GM18507 (cell line): ENCODE data around the gene ZNF365.
"Not testable (repeated sequence)": the region's sequence is repeated elsewhere in the genome, so short reads cannot be mapped to it uniquely, and the experiment has no call there.

Experiments used
- DNase-seq: peaks from one replicate; pipeline ENCODE4 v3.0.0; 2011; ENCODE audit warnings: low read depth; ENCODE audit not compliant: insufficient read length; ENCODE audit errors: extremely low spot score
- FAIRE-seq: peaks from 2 replicates; lab custom pipeline; 2011; peaks lifted over from hg19 to GRCh38; lab: Jason Lieb, UNC

Gene ZNF365

DNA sequence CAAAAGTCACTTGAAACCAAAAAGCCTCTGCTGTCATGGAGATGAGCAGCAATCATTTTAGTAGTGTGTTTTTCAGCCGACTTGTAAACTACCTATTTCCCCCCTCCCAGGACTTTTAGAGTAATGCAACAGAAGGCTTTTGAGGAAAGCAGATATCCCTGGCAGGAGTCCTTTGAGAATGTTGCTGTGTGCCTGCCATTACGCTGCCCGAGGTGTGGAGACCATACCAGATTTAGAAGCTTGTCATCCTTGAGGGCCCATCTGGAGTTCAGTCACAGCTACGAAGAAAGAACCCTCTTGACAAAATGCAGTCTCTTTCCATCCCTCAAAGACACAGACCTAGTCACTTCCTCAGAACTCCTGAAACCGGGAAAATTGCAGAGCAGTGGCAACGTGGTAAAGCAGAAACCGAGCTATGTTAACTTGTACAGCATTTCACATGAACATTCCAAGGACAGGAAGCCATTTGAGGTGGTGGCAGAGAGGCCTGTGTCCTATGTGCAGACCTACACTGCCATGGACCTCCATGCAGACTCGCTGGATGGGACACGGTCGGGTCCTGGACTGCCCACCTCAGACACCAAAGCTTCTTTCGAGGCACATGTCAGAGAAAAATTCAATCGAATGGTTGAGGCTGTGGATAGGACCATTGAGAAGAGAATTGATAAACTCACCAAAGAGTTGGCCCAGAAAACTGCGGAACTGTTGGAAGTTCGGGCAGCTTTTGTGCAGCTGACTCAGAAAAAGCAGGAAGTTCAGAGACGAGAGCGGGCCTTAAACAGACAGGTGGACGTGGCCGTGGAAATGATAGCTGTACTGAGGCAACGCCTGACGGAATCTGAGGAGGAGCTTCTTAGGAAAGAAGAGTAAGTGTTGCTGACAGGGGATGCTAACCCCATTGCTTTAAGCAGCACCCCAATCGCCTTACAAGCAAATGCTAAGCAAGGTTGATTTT lies 2.2 kb downstream of the ZNF365 start:
- FAIRE-seq (no peak), DNase-seq (no peak)

DNA sequence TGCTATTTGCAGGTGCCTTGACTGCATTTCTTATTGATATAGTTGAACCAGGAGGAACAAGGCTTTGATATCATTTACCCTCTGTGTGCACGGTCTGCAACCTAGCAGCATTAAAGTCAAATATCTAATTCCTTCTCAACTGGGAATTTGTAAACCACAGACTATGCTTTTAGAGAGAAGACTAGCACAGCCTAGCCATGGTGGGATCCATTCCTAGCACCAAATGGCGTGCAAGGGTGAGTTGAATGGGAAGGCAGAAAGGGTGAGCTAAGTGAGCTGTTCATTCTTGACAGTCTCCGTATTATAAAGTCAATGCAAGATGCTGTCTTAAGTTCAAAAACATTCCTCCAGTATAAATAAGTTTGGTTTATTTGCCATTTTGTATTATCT lies 2.9 kb downstream of the ZNF365 start:
- FAIRE-seq (no peak), DNase-seq (no peak)

DNA sequence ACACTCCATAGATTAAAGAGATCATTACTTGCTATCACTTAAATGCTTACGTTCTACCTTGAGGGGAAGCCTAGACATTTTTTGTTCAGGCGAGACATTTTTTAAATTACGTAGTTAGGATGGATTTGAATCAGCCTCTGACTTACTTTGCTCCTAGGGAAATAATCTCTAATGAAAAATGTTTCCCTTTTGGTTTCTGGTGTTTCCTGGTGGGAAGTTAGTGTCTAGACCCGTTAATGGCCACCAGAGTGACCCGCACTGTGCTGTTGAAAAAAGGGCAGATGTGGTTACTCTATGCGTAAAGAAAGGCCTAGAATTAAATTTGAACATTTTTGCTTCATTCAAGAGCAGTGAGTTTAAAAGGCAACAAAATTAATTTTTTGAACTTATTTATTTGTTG lies 3.8 kb downstream of the ZNF365 start:
- DNase-seq (no peak), FAIRE-seq (no peak)

- FAIRE-seq, DNase-seq: not testable (repeated sequence)
Measured at GRCh38 chr10:62378877-62379276, 4.7 kb downstream of the ZNF365 start.

DNA sequence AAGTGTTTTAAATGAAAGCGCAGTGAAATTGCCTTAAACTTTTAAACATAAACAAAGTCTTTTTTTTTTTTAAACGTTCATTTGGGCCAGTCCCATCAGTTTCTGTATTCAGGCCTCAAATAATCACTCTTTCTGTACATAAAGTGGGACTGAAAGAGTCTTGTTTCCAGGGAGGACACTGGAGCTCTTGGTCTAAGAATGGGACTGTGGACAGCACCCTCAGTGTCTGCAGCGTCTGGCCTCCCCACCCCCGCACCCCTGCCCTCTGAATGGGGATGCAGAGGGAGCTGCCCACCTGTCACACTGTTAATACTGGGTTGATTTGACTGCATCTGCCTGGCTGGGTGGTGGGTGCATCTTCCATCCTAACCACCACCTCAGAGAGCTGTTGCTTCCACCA lies 5.2 kb downstream of the ZNF365 start:
- FAIRE-seq = no peak
- no peak for DNase-seq

GRCh38 chr10:62380016-62380415 lies 5.8 kb downstream of the ZNF365 start:
- FAIRE-seq = no peak
- no peak for DNase-seq

DNA sequence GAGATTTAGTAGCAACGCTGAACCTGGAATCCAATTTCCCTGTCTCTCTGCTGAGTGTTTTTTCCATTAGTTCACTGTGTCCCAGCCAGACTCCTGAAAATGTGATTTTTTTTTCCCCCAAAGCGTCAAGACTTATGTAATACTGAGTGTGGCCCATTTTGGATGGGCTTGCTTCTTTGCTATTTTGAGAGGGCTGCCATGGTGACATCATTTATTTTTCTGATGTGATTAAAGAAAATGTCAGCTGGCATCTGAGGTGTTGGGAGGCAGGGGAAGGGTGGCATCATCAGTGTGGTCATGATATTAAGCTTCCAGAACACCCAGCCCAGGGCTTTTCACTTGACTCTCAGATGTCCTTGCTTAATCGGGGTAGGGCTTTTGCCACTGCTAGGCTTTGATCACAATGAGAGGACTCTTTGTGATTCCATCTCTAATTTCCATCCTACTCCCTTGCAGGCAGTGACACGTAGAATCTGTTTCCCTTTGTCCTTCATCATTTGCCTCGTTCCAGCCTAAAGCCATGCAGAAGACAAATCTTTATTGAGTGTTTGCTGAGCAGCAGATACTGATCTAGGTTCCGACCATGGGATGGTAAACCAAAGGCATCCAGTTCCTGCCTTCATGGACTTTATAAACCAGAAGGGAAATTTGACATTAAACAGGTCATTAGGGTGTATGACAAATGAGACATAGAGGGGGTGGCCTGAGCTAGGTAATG lies 7.4 kb downstream of the ZNF365 start:
- DNase-seq (no peak), FAIRE-seq (no peak)

DNA sequence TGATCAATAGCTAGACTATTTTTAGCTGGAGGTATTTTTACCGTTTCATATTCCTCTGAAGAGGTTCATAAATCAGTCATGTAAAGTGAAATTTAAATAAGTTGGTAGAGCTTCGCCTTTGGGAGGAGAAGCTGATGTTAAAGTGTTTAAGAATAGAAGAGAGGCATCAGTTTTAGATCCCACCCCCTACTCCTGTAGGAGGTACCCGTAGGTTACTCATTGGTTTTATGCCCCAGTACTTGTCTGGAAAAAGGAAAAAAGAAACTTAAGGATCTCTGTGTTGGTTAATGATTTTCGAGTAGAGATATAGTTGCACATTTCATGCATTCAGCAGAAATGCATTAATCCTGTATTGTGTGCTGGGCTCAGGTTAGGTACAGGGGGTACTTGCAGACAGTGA lies 8.7 kb downstream of the ZNF365 start:
- FAIRE-seq (no peak), DNase-seq (no peak)

- no peak for FAIRE-seq
- no peak for DNase-seq
Measured at GRCh38 chr10:62384057-62384446, 9.9 kb downstream of the ZNF365 start.

DNA sequence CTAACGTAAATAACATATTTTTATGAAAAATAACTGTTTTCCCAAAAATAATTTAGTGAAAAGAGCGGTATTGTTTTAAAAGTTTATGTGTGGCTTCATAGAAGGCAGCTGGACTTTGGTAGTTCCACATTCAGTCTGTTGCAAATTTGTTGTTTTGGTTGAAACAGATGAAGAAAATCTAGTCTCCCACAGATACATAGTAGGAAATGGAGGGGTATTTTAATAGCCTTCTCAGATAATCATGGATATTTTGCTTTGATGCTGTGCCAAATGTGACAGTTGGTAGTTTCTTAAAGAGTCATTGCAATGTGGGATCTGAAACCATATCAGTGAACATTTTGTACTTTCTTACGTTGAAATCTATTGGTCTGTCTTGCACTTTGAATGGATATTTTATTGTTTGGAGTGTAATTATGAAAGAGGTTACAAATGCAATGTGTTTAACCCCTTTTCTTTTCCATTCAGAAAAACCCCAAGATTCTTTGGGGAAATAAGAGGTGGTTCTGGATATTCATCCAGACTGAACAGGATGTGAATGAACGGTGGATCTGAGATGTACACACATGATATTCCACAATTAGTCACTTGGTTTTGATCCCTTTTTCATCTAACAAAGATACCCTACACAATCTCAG lies 10.4 kb downstream of the ZNF365 start:
- FAIRE-seq = no peak
- no peak for DNase-seq

GRCh38 chr10:62386356-62387320 lies 12.5 kb downstream of the ZNF365 start:
- FAIRE-seq (no peak), DNase-seq (no peak)

GRCh38 chr10:62388328-62388727 lies 14.2 kb downstream of the ZNF365 start:
- DNase-seq (no peak), FAIRE-seq (no peak)

- DNase-seq (no peak), FAIRE-seq (no peak)
Measured at GRCh38 chr10:62390497-62391176, 16.5 kb downstream of the ZNF365 start.

DNA sequence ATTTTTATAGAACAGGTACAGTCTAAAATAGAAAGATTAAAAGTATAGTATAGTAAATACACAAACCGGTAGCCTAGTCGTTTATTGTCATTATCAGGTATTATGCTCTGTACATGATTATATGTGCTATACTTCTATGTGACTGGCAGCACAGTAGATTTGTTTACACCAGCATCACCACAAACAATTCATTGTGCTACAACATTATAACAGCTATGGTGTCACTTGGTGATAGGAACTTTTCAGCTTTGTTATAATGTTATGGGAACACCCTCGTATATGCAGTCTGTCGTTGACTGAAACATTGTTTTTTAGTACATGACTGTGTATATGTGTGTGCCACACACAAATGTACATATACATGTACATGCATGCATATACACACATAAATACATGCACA lies 19.1 kb downstream of the ZNF365 start:
- no peak for DNase-seq
- FAIRE-seq = no peak

DNA sequence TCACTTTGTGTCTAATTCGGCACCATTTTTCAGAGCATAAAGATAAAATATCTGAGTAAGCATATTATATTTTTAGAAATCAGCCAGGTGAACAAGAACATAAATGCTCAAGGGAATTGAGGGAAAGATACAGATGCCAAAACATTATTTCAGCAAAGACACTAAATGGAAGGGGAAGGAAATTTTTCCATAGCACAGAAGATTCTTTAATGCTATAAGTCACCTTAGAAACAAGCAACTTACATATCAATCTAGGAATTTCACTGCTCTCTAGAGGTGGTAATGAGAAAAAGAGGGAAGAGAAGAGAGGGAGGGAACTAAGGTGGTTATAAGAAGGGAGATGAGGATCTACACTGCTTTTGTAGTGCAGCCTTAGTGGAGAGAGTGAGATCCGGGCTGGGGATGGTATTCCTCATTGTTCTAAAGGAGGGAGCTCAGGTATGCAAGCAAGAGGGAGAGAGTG lies 20.4 kb downstream of the ZNF365 start:
- no peak for FAIRE-seq
- no peak for DNase-seq

- FAIRE-seq = no peak
- DNase-seq = no peak
Measured at GRCh38 chr10:62395892-62396291, 21.7 kb downstream of the ZNF365 start.

DNA sequence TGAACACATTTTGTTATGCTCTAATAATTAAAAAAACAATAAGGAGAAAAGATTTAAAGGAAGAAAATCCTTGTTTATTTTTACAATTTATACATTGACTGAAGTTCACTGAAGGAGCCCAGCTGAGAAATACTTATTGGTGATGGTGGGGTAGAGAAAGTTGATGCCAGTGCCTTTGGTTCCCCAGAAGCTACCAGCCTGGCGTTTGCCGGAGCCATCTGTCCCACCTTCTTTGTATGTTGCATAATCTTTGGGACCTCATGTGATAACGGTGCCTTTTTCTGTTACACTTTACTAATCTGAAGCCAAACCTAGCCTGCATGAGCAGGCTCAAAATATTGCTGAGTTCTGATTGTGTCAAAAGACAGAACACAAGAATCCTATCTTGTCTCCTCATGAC lies 22.7 kb downstream of the ZNF365 start:
- FAIRE-seq = no peak

DNA sequence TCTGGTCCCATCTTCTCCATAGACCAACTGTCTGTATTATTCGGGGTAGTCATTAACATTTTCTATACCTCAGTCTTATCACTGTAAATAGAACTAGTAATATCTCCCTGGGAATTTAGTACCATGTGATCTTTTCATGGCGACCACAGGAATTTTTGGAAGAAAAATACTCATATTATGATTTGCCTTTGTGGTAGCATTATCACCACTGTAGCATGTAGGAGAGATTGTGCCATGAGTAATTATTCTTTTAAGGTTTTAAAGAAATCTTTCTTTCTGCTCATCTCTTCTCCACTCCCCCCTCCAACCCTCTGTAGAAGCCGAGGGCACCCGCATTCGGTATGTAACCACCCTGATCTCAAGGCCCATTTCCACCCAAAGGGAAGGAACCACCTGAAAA lies 25.0 kb downstream of the ZNF365 start:
- no peak for FAIRE-seq
- DNase-seq = no peak

More for the DNA sequence above, 22.7 kb downstream of the ZNF365 start:
- no peak for DNase-seq

- FAIRE-seq (no peak), DNase-seq (no peak)
Measured at GRCh38 chr10:62402508-62402907, 28.3 kb downstream of the ZNF365 start.
